Upper lobe of left lung (tissue), 4 donors: ENCODE data around the gene ZNF710.

Source experiments
- POLR2A ChIP-seq, 4 donors: fragments of 450-650 bp; IDR thresholded peaks; one replicate each; pipeline ENCODE4 v1.5.1; 2016 to 2017; ENCODE audit warnings: antibody characterized with exemption in 4 of 4, mild to moderate bottlenecking in 2 of 4
- TF ChIP-seq, protein P1 (sequence below), 6 experiments: fragments of 450-650 bp in 4 of 6; fragments of 200-600 bp in 2 of 6; sonication (generic) in 2 of 6; IDR thresholded peaks; one replicate each; pipeline ENCODE4 v1.5.1; 2016 to 2019; ENCODE audit warnings: antibody characterized with exemption in 6 of 6

DNA sequence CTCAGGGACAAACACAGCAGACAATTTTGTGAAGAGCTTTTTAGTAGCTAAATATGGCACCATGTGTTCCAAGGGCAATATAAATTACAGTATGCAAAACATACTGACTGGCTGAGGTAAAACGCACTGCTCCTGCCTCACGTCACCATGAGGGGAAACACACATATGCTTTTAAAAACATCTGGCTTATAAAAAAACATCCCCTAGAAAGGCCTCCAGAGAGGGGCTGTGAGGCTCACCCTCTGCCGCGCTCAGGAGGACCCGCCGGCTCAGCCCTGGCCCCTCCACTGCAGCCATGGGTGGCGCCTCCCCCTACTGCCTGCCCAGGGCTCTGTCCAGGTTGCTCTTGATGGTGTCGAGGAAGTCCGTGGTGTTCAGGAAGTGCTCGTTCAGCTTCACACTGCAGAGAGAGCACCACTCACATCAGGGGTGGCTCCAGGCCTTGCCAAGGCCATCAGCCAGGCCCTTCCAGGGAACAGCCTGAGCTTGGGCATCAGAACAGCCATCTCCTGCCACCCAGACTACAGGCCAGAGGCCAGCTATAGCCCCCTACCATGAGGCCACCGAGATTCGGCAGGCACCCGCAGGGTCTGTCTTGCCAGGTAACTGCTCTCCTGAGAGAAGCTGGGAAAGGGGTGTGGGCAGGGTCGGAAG lies 83.0 kb downstream of the ZNF710 start:
- TF ChIP-seq, protein P1, sequence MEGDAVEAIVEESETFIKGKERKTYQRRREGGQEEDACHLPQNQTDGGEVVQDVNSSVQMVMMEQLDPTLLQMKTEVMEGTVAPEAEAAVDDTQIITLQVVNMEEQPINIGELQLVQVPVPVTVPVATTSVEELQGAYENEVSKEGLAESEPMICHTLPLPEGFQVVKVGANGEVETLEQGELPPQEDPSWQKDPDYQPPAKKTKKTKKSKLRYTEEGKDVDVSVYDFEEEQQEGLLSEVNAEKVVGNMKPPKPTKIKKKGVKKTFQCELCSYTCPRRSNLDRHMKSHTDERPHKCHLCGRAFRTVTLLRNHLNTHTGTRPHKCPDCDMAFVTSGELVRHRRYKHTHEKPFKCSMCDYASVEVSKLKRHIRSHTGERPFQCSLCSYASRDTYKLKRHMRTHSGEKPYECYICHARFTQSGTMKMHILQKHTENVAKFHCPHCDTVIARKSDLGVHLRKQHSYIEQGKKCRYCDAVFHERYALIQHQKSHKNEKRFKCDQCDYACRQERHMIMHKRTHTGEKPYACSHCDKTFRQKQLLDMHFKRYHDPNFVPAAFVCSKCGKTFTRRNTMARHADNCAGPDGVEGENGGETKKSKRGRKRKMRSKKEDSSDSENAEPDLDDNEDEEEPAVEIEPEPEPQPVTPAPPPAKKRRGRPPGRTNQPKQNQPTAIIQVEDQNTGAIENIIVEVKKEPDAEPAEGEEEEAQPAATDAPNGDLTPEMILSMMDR (IDR thresholded peaks at IDR 0.05): no peak
- TF ChIP-seq POLR2A (IDR thresholded peaks at IDR 0.05): no peak
